ENCODE measurements around the gene LITAFD.
A peak's percentile ranks its signal among the peaks of the same experiment; 100 is the strongest.
"Not testable (repeated sequence)": the region's sequence is repeated elsewhere in the genome, so short reads cannot be mapped to it uniquely, and the experiment has no call there.

The LITAFD gene

DNA sequence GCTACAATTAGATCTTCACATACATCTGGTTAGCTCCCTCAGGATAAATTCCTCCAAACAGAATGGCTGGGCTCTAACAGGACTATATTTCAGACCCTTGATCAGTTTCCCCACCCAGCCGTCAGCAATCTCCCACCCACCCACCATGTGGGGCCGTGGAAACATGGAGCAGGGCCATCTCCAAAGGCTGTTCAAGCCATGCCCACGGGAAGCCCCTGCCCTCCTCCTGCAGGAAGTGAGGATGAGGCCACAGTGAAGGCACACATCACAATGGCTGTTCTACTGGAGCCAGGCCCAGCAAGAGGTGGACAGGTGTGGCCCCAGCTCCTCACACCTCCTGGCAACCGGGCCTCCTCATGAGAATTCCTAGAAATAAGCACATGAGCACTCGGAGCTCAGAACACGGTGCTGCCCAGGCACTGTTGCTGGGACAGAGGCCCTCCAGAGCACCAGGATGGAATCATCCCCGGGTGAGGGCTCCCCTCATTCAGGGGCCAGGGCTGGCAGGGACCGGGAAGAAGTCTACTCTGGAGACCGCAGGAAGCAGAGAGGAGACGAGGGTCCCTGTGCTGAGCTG is at the start of gene LITAFD:
Gene LITAFD (plus strand): TSS at position 311 of the 577 bp plus-strand sequence. CDS start 2,005 bp downstream, outside the sequence.
- TF ChIP-seq POLR2A (IDR thresholded peaks at IDR 0.05; ENCODE audit: low read depth, low read length), result no peak
- DNase-seq (ENCODE audit: insufficient read length, low spot score) (no peak), FAIRE-seq (no peak)

GRCh38 chr16:8832717-8833105 is 49.4 kb upstream of the LITAFD start:
- DNase-seq (ENCODE audit: insufficient read length, low spot score), result no peak
- no peak for FAIRE-seq
- TF ChIP-seq POLR2A (IDR thresholded peaks at IDR 0.05; ENCODE audit: low read depth, low read length), result no peak

GRCh38 chr16:8836797-8837196 is 45.4 kb upstream of the LITAFD start:
- not testable (repeated sequence) for FAIRE-seq; DNase-seq (ENCODE audit: insufficient read length, low spot score)

- not testable (repeated sequence) for DNase-seq (ENCODE audit: insufficient read length, low spot score); FAIRE-seq
Observed at GRCh38 chr16:8837594-8837993, 44.6 kb upstream of the LITAFD start.

DNA sequence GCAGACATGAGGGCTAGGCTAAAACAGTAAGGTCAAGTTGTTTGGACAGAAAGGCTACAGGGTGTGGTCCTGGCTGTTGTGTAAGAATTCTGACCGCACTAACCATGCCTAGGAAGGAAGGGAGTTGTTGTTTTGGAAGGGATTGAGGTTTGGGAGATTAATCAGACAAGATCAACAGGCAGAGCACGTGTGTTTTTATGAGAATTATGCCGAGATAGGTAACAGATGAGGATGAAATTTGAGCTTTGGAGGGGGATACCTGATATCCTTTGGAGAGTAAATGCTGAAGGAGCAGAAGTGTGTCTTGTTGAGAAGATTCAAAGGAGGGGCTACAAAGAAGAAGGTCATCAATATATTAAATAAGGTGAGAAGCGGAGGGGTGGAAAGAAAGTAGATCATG is 40.1 kb upstream of the LITAFD start:
- FAIRE-seq; DNase-seq (ENCODE audit: insufficient read length, low spot score): not testable (repeated sequence)

DNA sequence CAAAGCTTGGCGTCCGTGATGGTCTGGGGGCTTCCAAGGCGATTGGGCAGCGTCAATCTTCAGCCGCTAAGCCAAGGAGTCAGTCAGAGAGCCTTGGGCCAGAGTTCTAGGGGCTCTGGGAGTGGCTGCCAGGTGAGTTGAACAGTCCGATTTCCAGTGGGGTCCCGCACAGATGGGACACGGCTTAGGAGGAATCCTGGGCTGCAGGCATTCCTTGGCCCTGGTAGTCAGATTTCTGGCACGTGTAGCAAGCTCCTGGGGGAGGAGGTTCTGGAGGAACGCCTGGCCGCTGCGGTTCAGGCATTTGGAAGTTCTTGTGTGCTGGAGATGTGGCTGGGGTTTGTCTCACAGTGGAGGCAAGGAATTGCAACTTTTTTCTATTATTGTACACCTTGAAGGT is 38.9 kb upstream of the LITAFD start:
- not testable (repeated sequence) for FAIRE-seq; DNase-seq (ENCODE audit: insufficient read length, low spot score)

- no peak for DNase-seq (ENCODE audit: insufficient read length, low spot score)
- FAIRE-seq, result no peak
- TF ChIP-seq POLR2A (IDR thresholded peaks at IDR 0.05; ENCODE audit: low read depth, low read length), result no peak
Observed at GRCh38 chr16:8845699-8846298, 36.4 kb upstream of the LITAFD start.

GRCh38 chr16:8846401-8846932 is 35.7 kb upstream of the LITAFD start:
- no peak for TF ChIP-seq POLR2A (IDR thresholded peaks at IDR 0.05; ENCODE audit: low read depth, low read length)
- FAIRE-seq, result no peak
- DNase-seq (ENCODE audit: insufficient read length, low spot score), result no peak

DNA sequence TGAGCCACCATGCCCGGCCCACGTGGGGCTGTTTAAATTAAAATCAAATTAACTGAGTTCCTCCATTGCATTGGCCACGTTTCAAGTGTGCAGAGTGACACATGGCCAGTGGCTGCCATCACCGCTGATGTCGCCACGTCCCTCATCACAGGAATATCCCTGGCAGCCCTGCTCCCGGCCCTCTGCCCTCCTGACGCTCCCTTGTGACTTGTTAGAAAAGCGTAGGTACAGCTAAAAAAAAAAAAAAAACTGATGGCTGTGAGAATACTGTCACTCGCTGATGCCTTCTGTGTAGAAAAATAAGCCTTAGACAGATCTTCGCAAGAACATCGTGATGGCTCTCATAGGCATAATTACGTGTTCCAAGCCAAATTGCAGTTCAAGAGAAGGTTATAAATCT is 35.0 kb upstream of the LITAFD start:
- FAIRE-seq (no peak), DNase-seq (ENCODE audit: insufficient read length, low spot score) (no peak)
- no peak for TF ChIP-seq POLR2A (IDR thresholded peaks at IDR 0.05; ENCODE audit: low read depth, low read length)

- no peak for TF ChIP-seq POLR2A (IDR thresholded peaks at IDR 0.05; ENCODE audit: low read depth, low read length)
- no peak for FAIRE-seq
- no peak for DNase-seq (ENCODE audit: insufficient read length, low spot score)
Observed at GRCh38 chr16:8847623-8848022, 34.5 kb upstream of the LITAFD start.

DNA sequence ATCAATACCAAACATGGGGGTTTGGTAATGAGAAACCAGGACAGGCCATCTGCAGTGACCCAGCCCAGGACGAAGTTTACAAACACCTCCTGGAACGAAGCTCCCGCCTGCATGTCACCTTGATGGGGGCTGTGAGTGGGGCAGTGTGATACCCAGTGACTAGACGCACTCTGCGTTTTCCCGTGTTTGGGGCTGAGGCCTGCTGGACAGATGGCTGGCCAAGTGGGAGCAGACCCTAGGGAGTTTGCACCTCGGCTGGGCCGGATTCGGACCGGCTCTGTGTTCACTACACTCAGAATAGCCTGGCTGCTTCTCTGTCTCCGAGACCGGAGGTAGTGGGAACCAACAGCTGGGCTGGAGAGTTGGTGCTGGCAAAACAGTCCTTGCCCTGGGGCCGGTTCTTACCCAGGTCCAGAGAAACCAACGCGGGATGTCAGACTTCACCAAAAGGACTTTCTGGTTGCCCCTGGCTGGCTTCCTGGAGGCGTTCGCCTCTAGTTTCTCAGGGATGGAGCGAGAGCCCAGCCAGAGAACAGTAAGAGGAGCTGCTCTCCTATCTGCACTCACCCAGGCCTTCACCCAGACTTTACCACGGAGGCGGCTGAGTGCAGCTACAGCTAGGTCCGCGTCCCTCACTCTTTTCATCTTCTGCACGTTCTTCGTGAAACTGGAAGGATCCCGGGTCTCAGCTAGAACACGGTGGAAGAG is 33.8 kb upstream of the LITAFD start:
- DNase-seq (ENCODE audit: insufficient read length, low spot score) (no peak), FAIRE-seq (no peak)
- TF ChIP-seq POLR2A (IDR thresholded peaks at IDR 0.05; ENCODE audit: low read depth, low read length), result no peak

GRCh38 chr16:8848939-8849391 is 33.2 kb upstream of the LITAFD start:
- FAIRE-seq (peak; percentile 27), DNase-seq (ENCODE audit: insufficient read length, low spot score) (peak; percentile 88)
- TF ChIP-seq POLR2A (IDR thresholded peaks at IDR 0.05; ENCODE audit: low read depth, low read length), result no peak

- DNase-seq (ENCODE audit: insufficient read length, low spot score), result peak; percentile 59
- no peak for TF ChIP-seq POLR2A (IDR thresholded peaks at IDR 0.05; ENCODE audit: low read depth, low read length)
- no peak for FAIRE-seq
Observed at GRCh38 chr16:8849411-8850011, 32.6 kb upstream of the LITAFD start.

- DNase-seq (ENCODE audit: insufficient read length, low spot score), result peak; percentile 69
- peak; percentile 71 for FAIRE-seq
Observed at GRCh38 chr16:8850279-8850885, 31.8 kb upstream of the LITAFD start.

More at GRCh38 chr16:8850279-8850885, 31.8 kb upstream of the LITAFD start:
- 0 out of 2 replicates have a peak, but pooled peaks have one; percentile 15 for TF ChIP-seq POLR2A (IDR thresholded peaks at IDR 0.05; ENCODE audit: low read depth, low read length)
